GM12875 (cell line): ENCODE measurements around the gene PDE9A.

Experiments used
- H3K4me3 ChIP-seq: one replicate; pipeline ENCODE4 v1.5.1; 2011; ENCODE audit warnings: low read depth, low read length, control low read depth
- CTCF ChIP-seq: IDR thresholded peaks from 2 replicates; pipeline ENCODE4 v1.5.1; 2011; ENCODE audit warnings: low read depth, mild to moderate bottlenecking, control low read depth, inconsistent platforms, low read length, moderate library complexity, borderline replicate concordance; ENCODE audit not compliant: insufficient read depth

Gene PDE9A

GRCh38 chr21:42695697-42696380 lies 42.4 kb downstream of the PDE9A start:
- H3K4me3 ChIP-seq, result no peak overlapping the region
- no peak for TF ChIP-seq CTCF

DNA sequence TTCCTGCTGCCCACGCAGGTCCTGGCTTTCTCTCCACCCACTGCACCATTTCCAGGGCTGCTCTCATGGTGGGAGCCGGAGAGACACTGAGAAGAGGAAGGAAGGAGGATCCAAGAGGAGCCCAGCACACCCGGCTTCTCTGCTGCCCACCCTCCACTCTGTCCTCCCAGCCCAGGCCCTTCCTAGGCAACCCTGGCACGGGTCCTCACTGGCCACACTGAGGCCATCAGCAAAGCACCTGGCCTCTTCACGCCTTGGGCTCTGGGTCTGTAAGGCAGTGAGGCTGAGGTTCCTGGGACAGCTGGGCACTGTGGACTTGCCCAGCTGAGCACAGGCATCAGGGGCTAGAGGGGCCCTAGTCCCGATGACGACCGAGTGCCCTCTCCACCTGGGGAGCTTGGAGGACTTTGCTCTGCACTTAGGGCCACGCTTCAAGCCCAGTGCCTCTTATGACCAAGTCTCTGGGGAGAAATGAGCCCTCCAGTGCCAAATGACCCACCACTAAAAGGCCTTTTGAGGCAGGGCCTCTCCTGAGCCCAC lies 43.1 kb downstream of the PDE9A start:
- no peak for TF ChIP-seq CTCF
- no peak overlapping the region for H3K4me3 ChIP-seq

DNA sequence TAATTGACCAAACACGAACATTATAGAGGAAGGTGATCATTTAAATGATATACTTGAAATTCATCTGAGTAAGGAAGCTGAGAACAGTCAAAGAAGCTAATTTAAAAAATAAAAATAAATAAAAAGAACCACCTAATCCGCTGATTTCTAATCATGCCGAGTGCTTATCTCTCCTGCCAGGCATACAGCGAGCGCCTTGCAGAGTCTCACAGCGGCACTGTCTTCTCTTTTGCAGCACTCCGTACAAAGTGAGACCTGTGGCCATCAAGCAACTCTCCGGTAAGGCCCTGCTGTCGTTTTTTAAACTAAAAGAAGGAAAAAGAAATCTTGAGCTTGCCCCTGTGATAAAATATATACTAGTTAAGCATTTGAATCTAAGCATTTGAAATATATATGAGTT lies 45.3 kb downstream of the PDE9A start:
- no peak overlapping the region for H3K4me3 ChIP-seq
- TF ChIP-seq CTCF, result no peak

DNA sequence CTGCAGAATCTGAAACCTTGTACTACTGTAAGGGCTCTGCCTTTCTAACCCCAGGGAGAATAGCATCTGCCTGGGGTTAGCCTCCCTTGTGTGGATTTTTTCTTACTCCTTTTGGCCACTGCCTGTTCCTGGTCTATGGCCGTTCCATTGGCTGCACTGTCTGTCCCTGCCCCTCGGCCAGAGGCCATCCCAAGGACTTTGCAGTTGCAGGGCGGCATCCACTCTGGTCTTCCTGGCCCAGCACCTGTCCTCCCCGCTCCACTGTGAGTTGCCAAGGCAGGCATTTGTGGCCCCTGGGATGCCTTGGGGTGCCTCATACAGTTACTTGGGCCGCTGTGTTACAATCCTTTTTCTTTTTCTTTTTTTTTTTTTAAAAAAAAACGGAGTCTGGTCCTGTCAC lies 45.8 kb downstream of the PDE9A start:
- no peak overlapping the region for H3K4me3 ChIP-seq
- no peak for TF ChIP-seq CTCF

DNA sequence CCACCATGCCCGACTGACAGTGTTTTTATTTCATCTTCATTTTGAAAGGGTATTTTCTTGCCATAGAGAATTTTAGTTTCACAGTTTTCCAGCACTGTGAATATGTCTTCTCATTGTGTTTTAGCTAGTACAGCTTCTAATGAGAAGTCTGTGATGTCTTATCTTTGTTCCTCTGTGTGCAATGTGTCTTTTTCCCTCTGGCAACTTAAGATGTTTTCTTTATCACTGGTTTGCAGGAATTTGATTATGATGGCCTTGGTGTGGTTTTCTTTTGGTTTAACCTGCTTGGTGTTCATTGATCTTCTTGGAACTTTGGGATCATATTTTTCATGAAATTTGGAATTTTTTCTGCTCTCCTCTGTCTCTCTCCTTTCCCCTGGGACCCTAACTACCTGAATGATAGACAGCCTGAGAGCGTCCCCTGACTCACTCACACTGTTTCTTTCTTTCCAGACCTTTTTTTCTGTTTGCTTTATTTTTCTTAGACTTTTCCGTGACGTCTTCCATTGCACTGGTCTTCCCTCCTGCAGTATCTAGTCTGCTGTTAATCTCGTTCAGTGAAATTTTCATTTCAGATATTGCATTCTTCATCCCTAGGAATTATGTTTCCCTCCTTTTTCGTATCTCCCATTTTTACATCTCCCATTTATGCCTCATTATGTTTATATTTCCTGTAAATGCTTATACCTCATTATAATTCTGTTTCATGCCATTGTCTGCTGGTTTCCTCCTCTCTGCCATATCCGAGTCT lies 48.5 kb downstream of the PDE9A start:
- no peak overlapping the region for H3K4me3 ChIP-seq
- TF ChIP-seq CTCF, result no peak

- TF ChIP-seq CTCF, result no peak
- H3K4me3 ChIP-seq, result no peak overlapping the region
These were observed 49.3 kb downstream of the PDE9A start for GRCh38 chr21:42702720-42703119.
